Activated T-cell treated with anti-CD3 and anti-CD28 coated beads for 4 hours (primary cell): Measurements from ENCODE around the gene RPL5.

ENCODE experiments used
- DNase-seq: peaks from one replicate; pipeline ENCODE4 v3.0.0-alpha.2; 2020

The RPL5 gene

DNA sequence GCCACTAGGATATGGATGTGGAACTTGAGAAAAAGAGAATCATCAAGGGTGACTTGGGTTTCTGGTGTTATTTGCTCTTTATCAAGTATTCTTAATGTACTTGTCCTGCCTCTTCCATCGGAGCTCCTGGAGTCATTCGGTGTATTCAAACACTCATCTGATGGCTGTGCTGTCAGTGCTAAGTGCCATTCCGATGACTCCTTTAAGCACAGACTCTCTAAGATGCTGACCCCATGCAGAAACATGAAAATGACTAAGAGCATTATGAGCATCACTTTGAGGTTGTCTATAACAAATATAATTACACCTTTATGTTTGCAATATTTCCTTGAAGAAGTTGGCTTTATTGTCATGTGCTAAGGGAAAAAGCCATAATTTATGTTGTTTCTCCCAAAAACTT lies 11.3 kb upstream of the RPL5 start:
- no peak for DNase-seq

DNA sequence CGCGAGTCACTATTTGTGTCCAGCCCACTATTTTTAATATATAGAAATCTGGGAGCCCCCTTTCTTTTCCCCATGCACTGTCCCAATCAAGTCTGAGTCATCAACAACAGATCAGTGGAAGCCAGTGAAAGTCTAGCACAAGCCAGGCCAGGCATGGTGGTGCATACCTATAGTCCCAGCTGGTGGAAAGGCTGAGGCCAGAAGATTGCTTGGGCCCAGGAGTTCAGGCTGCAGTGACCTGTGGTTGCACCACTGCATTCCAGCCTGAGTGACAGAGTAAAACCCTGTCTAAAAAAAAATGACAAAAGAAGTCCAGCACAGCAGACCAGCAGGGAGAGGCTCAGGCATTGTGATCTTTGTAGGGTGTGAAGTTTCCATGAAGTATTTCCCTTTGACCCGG lies 9.0 kb upstream of the RPL5 start:
- no peak for DNase-seq

DNA sequence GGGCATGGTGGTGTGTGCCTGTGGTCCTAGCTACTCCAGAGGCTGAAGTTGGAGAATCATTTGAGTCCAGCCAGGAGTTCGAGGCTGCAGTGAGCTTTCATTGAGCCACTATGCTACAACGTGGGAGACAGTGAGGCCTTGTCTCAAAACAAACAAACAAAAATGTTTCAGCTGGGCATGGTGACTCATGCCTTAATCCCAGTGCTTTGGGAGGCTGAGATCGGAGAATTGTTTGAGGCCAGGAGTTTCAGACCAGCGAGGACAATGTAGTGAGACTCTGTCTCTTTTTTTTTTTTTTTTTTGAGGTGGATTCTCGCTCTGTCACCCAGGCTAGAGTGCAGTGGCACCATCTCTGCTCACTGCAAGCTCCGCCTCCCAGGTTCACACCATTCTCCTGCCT lies 5.0 kb upstream of the RPL5 start:
- DNase-seq = no peak

DNA sequence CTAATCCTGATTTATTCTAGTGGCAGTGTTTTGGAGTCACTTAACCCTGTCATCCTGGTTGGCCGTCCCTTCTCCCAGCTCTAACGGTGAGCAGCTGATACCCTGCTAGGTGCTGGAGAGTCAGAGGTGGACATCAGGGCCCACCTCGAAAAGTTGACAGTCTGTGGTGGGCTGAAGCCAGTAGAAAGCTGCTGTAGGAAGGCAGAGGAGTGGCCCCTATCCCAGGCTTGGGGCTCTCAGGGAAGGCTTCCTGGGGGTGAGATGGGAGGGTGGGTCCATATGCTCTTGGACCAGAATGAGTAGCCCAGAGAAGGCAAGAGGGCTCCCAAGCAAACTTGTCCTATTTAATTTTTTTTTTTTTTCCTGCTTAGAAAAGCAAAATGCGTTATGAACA lies 475 bp upstream of the RPL5 start:
- DNase-seq = no peak

DNA sequence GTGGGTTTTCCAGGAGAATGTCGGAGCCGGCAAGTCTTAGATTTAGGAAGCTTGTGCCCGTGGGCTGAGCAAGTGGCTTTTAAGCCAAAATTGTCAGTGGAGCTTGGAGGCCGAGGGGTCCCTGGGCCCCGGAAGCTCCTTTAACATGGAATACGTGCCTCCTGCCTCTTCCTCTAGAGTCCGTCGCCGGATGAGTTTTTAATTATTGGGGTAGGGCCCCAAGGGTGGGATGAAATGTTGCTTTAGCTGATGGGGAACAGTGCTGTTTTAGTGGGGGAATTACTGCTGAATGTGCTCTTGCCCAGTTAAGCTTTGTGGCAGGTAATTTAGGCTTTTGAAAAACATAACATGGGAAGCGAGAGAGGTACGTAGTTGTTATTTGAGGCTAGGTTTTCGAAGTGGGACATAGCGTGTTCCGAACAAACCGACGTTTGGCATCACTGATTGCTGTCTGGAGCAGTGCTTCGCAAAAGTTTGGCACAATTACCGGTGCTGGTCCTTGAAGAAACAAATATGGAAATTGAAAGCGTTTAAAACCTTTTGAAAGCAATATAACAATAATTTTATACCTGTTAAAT lies 786 bp downstream of the RPL5 start:
- no peak for DNase-seq

DNA sequence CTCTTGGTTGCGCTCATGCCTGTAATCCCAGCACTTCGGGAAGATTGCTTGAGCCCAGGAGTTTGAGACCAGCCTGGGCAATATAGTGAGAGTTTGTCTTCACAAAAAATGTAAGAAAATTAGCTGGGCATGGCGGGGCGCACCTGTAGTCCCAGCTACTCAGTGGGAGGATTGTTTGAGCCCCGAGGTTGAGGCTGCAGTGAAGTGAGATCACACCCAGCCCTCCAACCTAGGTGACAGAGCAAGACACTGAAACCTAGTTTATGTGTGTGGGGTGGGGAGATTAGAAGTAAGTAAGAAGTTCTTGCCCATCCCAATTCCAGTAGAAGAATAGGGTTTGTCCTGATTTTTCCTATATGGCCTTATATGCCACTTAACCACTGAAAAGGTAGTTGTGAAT lies 2.0 kb downstream of the RPL5 start:
- no peak for DNase-seq

DNA sequence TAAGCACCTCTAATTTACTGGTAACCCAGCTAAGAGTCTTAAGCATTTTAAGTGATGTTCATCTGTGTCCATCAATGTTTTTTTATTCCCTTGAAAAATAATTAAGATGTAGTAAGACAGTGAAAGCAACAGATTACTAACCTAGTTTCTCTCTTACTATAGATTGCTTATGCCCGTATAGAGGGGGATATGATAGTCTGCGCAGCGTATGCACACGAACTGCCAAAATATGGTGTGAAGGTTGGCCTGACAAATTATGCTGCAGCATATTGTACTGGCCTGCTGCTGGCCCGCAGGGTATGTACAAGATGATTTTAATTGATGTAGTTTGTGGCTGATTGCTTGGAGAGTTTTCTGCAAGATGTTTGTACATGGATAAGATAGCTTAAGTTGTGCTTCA lies 2.8 kb downstream of the RPL5 start:
- no peak for DNase-seq

DNA sequence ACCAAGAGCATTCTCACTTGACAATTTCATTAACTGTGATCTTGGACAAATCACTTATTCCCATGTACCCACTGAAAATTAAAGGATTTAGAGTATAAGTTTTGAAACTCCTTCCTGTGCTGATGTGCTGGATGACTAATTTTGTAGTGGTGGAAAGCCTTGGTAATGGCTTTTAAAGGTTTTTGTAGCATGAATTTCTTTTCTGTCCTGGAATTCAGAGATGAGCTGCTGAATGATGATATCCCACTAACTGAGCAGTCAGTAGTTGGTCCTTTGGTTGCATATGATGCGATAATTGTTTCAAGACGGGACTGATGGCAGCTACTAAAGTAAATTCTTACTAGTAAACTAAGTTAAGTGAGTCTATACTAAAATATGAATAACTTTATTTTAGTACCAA lies 5.2 kb downstream of the RPL5 start:
- no peak for DNase-seq

DNA sequence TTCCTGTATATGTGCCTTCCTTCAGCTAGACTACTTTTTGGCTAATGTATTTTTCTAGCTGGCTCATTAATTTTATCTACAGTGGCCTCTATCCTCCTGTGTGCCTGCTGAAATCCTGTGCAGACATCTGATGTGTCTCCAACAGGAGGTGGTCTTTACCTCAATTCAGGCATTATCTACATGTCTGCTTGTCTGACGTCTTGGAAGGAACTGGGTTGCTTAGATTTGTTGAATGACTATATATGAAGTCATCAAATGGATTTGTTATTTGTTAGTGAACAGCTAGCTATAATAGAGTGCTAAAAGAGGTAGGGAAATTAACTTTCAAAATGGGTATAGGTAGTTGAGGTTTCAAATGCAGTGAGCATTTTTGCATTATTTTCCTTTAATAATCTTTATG lies 6.7 kb downstream of the RPL5 start:
- DNase-seq = no peak

DNA sequence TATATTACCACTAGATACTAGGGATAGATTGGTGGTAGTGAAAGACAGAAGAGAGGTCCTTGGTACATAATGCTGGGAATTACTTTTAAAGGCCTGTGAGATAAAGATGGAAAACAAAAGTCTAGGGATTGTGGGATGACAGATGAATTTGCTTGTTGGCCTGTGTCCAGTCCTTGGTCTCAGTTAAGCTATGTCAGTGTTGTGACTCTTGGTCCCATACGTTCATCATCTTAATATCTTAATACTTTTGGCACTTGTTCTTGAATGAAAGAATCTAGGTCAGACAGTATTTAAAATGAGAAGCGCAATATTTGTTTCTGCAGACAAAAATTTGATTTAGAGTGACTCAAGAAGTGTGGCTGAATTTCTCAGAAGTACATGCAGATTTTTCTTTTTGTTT lies 7.6 kb downstream of the RPL5 start:
- no peak for DNase-seq

DNA sequence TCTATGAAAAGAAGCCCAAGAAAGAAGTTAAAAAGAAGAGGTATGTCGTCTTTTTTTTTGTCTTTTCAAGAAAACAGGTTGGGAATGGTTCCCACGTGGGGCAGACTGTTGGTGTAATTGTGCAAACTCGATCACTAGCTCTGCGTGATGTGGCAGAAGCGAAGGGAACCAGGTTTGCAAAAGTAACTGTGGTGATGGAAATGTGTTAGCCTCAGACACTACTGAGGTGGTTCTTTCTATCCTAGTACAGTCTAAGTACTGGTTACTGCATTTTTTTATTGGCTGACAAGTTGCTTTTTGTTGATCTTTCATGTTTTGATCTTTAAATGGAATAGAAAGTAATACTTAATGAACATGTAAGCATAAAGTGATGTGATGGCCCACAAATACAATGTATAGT lies 8.8 kb downstream of the RPL5 start:
- no peak for DNase-seq

DNA sequence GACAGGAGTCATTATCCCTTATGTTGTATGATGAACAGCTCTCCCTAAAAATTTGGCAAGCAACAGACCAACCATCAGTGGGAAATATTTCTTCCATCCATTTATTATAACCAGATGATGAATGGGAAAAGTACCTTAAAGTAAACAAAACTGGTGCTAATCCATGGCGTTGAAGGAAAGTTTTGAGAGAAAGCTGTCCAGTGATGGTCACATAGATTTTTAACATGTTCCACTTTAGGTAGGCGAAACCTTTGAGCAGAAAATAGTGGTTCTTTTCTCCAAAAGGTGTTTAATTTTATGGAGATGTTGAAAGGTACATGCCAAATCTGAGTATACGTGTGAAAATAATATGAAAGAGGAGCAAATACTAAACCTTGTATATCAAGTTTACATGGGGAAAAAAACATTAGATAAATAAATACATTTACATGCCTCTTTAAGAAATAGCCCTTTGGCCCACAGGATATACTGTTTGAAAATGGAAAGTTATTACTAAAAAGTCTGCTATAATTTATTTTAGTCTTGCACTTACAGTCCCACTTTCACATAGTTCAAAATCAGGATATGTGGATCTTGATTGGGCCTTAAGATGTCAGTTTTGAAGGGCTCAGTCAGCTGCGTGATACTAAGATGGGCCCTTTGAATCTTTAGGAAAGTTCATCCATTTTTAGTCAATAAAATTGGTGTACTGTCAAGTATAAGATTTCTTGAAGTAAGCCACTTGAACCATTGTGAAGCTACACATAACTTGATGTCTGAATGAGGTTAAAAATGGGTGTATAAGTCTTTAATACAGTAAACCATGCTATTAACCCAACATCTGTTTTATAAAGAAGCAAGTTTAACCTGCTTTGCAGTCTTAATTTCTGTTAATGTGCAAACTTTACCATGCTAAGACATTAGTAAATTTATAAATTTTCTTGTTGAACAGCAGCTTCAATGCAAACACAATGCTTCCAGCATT lies 10.5 kb downstream of the RPL5 start:
- no peak for DNase-seq

DNA sequence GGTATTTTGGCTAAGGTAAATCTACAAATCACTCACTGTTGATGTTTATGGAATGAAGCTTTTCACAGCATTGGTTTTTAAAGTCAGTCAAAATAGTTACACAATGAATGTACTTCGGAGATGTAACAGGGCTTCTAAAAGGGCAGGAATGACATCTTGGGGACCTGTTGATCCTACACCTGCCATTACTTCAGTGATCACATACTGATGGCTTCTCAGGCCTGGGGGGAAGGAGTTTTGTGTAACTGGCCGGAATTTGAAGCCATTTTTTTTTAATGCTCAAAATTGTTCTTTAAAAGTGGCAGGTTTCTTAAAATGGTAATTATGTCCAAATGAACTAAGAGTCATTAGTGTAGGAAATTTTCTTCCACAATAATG lies 11.2 kb downstream of the RPL5 start:
- DNase-seq = no peak

DNA sequence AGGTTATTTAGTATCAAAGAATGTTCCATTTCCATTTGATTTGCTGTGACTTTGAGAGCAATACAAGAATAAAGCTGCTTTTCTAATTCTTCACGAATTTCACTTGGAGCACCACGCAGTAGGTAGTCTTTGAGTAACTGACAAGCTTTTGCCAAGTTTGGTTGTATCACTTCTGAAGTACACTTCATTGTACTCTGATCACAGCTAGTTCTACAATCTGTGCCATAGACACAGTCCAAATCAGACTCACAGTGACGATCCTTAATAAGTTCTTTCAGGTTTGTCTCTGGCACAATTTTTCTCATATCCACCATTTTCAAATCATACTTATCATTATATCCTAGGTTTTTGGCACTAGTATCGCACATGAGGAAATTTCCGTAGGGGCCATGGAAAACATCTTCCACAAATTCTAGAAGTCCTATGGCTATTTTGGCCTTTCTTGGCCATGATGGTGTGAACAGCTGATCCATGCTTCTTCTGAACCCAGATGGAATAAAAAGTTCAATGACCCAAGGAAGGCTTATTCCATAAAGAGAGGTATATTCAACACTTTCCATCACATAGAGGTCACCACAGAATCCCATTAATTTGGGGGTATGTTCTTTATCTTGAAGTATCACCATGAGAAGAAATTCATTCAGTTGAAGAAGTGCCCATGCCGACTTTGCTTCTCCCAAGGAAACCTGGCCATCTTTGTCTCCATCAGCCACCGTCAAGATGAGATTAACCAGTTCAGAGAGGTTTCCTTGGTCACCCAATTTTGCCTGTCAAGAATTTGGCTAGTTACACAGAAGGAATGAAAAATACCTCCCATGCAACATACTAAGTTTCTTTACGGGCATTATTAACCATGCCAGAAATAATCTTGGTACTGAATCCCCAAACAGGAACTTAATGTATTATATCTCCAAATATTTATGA lies 11.9 kb downstream of the RPL5 start:
- no peak for DNase-seq

DNA sequence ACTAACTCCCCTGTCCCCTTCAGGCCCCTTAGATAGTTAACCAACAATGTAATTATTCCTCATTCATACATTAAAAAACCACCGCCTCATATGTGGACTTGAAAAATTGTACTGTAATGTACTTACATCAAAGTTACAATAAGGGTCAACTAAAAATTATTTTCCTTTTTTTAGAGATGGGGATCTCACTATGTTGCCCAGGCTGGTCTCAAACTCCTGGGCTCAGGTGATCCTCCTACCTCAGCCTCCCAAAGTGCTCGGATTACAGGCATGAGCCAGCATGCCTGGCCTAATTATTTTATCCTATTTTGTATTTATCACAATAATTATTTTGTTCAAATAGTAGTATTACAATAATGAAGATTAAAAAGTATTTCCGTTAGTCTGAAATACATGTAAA lies 12.6 kb downstream of the RPL5 start:
- DNase-seq = no peak

DNA sequence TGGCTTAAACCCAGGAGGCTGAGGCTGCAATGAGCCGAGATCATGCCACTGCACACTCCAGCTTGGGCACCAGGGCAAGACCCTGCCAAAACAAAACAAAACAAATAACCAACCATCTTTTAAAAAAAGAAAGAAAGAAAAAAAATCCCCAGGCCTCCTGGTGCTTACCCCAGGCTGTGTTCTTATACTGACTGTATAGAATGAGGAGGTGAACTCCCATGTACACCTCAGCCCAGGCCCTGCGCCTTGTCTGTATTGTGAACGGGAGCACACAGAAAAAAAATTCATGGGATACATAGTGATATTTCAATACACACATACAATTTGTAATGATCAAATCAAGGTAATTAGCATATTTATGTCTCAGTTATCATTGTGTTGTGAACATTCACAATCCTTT lies 14.1 kb downstream of the RPL5 start:
- DNase-seq = no peak

DNA sequence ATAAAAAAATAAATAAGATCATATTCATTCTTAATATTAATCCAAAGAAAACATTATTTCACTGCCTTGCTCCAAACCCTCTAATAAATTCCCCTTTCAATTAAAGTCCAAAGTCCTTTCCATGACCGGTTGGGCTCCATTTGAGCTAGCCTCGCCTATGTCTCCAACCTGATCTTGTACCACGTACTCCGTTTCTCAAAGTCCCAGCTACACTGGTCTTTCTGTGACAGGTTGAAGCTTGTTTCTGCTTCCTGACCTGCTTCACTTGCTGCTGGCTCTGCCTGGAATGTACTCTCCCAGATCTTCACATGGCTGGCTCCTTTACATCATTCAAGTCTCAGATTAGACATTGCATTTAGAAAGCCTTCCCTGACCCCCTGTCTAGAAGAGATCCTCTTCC lies 16.4 kb downstream of the RPL5 start:
- DNase-seq = no peak

DNA sequence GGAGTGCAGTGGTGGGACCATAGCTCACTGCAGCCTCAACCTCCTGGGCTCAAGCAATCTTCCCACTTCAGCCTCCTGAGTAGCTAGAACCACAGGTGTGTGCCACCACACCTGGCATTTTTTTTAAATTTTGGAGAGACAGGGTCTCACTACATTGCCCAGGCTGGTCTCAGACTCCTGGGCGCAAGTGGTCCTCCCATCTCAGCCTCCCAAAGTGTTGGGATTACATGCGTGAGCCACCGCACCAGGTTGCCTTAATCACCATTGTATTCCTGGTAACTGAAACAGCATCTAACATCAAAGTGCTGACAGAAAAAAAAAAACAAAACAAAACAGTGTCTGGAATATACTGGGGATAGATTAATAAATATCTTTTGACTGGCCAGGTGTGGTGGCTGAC lies 18.2 kb downstream of the RPL5 start:
- DNase-seq = no peak

DNA sequence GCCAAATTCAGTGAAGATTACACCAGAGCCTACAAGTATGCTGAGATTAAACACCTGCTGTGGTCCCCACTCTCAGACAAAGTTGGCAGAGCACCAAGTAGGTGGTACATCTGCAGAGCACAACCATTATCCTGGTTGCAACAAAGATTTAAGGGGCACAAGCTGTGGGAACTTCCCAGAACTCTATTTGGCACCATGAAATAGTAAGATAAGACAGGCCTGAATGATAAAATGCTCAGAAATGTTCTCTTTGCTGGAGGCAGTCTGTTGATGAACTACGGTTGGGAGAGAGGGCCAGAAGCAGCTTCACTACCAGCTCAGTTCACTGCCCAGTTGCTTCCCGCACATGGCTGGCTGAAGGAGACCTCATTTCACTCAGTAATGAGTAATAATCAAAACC lies 19.9 kb downstream of the RPL5 start:
- DNase-seq = no peak

DNA sequence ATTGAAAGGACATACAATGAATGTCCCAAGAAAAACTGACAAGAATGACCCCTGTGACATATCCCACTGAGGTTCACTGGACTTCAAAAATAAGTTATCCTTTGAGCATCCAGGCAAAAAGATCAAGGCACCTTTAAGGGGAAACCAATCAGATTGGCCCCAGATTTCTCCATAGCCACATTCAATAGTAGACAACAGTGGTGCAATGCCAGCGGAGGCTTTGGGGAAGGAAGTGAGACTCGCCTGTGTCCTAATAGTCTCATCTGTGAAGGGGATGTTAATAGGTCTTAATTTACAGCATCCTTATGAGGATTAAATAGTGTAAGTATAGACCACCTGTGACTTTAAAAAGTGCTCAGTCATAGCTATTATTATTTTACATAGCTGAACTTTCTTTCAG lies 21.5 kb downstream of the RPL5 start:
- no peak for DNase-seq

DNA sequence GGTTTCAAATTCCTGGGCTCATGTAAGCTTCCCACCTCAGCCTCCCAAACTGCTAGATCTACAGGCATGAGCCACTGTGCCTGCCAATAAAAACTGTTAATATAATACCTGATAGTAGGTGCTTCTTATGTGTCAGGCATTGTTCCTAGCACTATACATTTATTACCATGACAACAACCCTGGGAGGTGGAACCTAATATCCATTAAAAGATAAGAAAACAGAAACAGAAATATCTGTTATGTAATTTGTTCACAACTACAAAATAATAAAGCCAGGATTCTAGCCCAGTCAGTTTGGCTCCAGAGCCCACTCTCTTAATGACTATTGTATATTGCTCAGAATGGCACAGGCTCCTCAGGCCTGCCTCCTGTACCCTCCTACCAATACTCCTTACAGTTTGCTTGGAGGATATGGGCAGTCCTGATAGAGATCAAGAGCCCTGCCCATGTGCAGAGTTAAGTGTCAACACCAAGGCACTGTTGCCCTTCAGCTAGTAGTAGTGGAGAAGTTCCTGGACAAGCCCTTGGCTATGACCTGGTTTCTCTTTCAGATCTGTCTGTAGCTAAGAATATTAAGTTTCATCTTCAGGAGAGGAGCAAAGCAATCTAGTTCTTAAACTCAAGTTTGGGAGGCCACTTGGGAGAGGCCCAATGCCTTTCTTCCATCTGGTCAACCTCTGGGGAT lies 22.4 kb downstream of the RPL5 start:
- DNase-seq = no peak

DNA sequence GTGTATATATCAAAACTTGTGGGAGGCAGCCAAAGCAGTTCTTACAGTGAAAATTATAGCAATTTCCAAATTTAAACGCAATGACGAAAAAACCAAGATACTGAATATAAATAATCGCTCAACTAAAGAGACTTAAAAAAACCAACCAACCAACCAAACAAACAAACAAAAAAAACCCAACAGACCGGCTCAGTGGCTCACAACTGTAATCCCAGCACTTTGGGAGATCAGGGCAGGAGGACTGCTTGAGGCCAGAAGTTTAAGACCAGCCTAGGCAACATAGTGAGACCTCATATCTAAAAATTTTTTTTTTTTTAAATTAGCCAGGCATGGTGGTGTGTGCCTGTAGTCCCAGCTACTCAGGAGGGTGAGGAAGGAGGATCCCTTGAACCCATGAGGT lies 23.4 kb downstream of the RPL5 start:
- DNase-seq = no peak

DNA sequence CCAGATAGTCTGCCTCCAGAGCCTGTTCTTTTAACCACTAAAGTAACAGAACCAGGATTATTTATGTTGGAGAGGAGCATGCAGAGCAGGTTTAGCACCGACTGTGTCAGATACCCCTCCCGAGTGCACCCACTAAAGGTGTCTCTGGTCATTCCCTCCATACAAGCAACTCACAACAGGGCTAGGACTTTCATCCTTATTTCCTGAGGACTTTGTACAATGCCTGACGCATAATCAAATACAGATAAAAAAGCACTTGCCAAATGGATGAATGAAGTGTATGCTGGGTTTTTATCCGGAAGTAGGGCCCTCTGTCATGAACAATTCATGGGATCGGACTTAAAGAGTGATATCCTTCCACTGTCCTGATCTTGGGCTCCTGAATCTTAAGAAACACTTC lies 26.0 kb downstream of the RPL5 start:
- DNase-seq = no peak
